Activated CD8-positive, alpha-beta memory T cell treated with anti-CD3 and anti-CD28 coated beads, Interleukin-2, amount 50 U/mL, for 1 hour (primary cell): ENCODE measurements around the gene BMP7.
"Not testable (repeated sequence)": the region's sequence is repeated elsewhere in the genome, so short reads cannot be mapped to it uniquely, and the experiment has no call there.

Experiments
- DNase-seq: peaks from one replicate; pipeline ENCODE4 v3.0.0-alpha.2; 2020; ENCODE audit errors: extremely low read depth

Gene BMP7

DNA sequence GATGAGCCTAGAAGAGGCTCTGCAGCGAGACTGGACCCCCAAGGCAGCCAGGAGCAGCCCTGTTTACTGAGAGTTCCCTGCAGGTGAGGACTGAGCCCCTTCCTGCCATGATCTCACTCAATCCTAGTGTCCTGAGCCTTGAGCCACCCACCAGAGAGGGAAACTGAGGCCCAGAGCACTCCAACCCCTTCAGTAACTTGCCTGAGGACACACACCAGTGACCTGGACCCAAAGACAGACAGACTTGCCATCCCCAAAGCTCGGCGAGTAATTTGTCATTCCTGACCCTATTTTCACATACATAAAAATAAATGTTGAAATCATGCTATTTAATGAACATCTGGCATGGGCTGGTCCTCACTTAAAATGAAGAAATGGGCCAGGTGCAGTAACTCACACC, 16.7 kb downstream of the BMP7 start:
- DNase-seq: no peak

DNA sequence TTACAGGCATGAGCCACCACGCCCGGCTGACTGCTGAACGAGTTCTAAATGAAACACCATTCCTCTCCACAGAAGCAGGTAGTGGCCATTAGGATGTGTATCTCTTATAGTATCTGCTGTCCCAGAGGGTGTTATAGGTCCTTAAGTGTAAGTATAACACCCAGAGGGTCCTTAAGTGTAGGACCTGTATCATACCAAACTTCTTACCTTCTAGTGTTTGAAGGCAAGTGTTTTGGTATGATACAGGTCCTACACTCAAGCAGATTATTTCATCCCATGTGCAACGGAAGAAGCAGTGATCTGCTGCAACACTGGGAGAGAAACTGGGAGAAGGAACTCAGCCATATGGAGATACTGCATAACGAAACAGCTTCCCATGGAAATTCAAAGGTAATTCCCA, 17.4 kb downstream of the BMP7 start:
- no peak for DNase-seq

DNA sequence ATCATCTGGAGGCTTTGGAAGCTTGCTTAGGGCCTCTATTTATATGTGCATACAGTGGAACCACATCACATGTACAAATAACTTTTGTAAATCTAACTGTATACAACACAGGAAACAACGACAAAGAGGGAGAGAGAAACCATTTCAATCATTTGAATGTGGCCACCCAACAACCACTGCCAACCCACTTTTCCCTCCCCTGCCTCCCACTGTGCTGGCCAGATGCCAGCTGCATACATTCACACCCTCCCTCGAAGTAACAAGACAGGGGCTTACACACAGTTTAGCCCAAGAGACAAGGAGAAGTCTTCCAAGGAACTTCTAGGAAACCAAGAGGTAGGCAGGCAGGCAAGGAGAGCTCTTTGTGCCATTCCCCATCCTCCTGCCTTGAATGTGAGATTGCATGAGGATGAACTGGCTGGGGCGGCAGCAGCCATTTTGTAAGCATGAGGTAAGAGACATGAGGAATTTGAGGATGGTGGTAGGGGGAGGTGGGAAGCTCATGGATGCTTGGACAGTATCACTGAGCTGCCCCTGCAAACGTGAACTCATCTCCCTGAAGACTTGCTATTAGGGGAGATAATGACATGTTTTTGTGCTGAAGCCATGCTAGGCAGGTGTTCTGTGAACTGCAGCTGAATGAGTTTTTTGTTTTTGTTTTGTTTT, 18.2 kb downstream of the BMP7 start:
- DNase-seq: no peak

DNA sequence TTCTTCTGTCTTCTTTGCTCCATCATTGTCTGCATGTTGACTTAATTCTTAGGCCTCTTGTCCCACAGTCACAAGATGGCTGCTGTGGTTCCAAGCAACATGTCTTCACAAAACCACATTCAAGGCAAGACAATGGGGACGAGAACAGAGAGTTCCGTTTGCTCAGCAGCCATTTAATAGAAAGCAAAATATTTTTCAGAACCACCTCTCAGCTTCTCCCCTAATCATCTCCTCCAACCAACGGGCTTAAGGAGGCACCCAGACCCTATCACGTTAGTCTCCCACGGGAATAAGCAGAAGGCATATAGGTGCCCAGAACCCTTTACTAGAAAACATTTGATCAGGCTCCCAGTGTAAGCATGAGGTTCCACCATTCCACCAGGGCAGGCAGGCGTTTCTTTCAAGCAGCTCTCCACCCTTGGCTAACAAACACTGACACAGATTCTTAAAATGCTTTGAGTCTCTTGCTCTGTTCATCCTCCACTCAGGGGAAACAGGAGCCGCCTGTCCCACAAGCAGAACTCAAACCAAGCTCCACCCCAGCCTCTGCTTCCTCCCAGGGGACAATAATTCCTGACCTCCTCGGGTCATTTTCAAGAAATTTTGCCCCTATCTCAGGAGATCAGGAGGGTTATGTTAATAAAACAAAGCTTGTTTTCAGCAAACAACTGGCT, 19.0 kb downstream of the BMP7 start:
- DNase-seq: no peak

DNA sequence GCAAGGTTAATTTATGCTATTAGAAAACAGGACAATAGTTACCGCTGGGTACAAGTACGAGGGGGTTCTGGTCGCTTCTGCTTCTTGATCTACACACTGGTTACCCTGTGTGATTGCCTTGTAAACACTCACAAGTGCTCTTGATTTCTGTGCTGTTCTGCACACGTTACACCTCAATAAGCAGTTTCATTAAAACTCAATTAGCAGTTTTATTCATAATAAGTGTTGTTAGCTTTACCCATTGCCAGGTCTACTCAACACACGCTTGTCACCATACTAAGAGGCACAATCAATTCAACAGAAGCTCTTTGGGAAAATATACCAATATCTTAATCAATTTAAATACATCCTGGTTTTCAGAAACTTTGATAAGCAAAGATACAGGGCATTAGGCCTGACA, 20.4 kb downstream of the BMP7 start:
- no peak for DNase-seq

DNA sequence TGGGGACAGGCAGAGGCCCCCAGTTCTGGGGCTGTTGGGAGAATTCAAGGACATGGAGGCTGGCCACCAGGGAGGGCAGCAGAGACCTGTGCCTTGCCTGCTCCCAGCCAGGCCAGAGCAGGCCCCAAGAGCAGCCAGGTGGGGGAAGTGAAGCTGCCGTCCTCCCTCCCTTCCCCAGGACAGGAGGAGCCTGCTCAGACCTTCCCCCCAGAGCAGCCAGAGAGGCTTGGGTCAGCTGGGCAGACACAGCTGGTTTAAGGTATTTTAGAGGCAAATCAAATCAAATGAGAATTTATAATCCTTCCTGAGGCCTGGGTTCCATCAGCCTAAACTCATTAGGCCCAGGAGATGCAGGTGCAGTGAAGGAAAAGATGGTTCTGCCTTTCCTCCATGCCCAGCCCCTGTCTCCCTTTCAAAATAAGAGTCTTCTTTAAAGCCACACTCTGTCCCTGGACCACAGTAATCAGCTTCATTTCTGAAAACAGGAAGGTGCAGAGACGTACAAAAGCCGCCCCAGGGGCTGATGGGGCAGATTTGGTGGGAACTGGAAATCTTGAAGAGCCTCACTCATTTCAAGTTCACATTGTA, 21.7 kb downstream of the BMP7 start:
- DNase-seq: no peak

DNA sequence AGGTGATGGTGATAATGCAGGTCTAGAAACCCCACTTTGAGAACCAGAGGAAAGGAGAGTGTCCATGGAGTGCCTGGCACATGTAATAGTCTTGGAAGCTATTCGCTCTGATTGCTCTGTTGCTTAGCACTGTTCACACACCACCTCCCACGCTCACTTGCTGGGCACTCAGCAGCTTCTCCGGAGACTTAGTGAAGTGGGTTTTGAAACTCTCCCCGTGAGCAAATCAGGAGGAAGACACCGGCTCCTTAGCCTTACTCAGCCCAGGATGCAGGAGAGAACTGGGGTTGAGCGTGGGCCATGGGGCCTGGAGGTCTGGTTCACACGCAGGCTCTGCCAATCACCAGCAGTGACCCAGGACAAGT, 22.2 kb downstream of the BMP7 start:
- no peak for DNase-seq

DNA sequence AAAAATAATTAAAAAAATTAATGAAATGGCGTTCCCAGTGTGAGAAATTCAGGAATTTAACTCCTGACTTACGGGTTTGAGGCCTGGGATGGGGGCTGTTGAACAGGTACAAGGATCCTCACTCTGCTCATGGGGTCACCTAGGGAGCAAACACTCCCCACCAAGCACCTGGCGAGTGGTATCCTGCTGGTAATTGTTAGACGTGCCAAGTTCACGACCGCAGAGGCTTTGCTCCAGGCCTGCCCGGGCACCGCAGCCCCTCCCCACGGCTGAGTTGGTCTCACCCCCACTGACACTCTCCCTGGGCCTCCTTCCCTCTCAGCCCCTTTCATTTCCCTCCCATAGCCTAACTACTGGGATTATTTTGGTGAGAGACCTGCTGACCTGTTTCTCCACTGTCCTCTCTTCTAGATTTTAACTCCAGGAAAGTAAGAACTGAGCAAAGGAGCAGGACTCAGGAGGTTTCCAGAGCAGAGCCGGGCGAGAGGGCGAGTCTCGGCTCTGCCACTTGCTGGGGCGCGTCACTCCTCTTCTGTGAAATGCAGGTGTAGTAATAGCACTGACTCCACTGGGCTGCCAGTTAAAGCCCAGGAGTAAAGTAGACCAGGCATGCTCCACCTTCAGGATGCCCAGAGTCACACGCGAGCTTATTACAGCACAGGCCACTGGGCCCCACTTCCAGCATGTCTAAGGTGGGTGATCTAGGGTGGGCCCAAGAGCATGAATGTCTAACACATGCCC, 22.8 kb downstream of the BMP7 start:
- DNase-seq: no peak

DNA sequence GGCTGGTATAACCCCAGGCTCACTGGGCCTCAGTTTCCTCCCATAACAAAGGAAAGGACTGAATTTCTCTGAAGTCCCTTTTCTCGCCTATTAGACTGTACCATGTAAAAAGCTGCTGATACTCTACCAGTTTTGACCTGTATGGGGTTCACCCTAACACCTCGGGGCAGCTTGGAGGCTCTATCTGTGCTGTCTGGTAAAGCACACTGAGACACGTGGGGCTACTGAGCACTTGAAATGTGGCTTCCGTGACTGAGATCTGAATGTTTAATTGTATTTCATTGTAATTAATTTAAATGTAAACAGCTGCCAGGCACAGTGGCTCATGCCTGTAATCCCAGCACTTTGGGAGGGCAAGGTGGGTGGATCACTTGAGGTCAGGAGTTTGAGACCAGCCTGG, 24.0 kb downstream of the BMP7 start:
- DNase-seq: no peak

DNA sequence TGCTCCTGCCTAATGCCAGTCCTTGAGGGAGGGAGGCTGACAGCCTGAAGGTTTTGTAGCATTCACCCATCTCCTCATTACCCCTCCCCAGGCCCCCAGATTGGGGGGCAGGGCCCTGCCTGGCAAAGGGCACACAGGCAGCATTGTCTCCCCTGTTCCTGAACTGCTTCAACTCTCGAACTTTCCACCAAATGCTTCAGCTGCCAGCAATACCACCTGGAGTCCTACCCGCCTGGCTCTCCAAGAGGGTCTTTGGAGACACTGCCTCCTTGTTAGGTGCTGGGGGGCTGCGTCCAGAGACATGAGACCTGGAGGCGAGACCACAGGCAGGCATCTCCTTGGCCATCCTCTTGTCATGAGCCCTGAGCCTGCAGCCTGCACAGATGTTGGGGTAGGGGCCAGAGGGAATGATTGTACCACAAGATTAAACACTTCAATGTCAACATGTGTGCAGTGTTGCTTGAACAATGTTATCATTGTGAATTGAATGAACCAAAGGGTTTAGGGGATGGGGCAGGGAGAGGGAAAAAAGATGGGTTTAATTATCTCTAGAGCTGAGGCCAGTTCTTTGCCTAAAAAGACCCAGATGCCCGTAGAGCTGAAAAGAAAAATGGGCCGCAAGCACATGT, 25.0 kb downstream of the BMP7 start:
- no peak for DNase-seq

DNA sequence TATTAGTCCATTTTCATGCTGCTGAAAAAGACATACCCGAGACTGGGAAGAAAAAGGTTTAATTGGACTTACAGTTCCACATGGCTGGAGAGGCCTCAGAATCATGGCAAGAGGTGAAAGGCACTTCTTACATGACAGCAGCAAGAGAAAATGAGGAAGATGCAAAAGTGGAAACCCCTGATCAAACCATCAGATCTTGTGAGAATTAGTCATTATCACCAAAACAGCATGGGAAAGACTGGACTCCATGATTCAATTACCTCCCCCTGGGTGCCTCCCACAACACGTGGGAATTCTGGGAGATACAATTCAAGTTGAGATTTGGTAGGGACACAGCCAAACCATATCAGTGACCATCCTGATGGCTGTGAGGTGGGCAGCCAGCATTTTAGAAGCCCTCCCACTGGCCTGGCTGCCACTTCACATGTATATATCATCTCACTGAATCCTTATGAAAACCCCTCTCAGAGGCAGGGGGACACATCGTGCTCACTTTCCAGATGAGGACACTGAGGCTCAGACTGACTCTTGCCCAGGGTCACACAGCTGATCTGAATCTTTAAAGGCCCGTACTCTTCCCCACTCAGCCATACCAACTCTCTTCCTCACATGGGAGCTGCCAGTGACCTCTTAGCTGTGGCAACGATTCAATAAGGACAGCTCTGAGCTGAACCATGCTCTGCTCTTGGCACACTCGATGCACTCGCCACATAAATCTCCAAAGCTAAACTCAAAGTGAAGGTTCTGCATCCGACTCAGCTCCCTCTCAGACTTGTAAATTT, 25.7 kb downstream of the BMP7 start:
- no peak for DNase-seq

DNA sequence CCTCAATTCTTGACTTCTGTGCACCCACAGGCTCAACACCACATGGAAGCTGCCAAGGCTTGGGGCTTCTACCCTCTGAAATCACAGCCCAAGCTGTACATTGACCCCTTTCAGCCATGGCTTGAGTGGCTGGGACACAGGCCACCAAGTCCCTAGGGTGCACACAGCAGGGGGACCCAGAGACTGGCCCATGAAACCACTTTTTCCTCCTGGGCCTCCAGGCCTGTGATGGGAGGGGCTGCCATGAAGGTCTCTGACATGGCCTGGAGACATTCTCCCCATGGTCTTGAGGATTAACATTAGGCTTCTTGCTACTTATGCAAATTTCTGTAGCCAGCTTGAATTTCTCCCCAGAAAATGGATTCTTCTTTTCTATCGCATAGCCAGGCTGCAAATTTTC, 26.7 kb downstream of the BMP7 start:
- DNase-seq: not testable (repeated sequence)

DNA sequence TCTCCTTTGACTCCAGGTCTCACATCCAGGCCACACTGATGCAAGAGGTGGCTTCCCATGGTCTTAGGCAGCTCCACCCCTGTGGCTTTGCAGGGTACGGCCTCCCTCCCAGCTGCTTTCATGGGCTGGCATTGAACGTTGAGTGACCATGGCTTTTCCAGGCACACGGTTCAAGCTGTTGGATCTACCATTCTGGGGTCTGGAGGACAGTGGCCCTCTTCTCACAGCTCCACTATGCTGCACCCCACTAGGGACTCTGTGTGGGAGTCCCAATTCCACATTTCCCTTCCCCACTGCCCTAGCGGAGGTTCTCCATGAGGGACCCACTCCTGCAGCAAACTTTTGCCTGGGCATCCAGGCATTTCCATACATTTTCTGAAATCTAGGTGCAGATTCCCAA, 27.1 kb downstream of the BMP7 start:
- not testable (repeated sequence) for DNase-seq

DNA sequence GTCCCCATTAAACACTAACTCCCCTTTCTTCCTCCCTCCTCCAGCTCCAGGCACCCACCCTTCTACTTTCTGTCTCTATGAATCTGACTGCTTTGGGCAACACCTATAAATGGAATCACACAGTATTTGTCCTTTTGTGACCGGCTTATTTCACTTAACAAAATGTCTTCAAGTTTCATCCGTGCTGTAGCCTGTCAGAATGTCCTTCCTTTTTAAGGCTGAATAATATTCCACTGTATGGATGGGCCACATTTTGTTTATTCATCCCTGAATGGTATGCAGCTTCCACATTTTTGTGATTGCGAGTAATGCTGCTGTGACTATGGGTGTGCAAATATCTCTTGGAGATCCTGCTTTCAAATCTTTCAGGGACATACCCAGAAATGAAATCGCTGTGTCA, 28.4 kb downstream of the BMP7 start:
- DNase-seq: no peak

DNA sequence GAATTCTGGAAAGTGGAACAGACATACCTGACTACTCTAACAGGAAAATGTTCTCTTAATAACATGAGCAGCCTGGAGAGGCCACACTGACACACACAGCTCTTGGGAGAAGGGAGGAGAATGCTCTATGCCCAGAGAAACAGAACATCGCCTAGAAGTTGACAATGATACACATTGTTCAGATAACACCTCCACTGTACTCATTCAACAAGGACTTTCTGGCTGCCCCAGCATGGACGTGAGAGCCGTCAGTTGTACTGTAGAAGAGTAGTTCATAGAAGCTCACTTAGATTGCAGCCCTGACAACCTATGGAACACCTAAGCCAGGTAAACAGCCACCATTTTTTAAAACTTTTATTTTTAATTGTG, 28.9 kb downstream of the BMP7 start:
- no peak for DNase-seq

DNA sequence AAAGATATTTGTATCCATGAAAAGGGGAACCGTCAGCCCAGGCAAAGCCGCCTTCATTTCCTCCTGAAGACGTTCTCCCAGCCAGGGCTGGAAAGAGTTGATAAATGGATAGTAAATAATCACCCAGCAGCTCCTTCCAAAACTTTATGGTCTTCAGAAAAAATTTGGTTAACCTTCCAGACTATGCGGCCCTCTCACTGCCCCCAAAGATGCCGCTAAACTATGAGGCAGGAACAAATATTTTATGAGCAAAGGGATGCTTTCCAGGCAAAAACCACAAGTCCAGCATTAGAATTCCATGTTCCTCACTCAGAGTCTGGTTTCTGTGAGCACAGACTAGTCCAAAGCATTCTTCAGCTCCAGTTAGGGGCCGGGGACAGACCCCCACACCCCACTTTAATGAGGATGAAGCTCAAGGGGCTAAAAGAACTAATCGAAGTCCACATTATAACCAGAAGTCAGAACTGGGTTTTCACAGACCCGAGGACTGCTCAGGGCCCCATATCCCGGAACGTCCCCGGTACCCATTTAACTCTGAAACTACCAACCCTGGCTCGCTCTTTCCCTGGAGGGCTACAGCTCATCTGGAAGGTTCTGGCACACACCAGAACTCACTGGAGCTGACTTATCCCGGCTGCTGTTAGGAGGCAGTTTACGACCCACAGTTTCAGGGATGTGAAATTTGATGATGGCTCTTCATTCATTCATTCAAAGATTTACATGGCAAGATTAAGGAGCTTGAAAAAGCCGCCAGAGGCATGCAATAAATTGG, 29.4 kb downstream of the BMP7 start:
- no peak for DNase-seq

DNA sequence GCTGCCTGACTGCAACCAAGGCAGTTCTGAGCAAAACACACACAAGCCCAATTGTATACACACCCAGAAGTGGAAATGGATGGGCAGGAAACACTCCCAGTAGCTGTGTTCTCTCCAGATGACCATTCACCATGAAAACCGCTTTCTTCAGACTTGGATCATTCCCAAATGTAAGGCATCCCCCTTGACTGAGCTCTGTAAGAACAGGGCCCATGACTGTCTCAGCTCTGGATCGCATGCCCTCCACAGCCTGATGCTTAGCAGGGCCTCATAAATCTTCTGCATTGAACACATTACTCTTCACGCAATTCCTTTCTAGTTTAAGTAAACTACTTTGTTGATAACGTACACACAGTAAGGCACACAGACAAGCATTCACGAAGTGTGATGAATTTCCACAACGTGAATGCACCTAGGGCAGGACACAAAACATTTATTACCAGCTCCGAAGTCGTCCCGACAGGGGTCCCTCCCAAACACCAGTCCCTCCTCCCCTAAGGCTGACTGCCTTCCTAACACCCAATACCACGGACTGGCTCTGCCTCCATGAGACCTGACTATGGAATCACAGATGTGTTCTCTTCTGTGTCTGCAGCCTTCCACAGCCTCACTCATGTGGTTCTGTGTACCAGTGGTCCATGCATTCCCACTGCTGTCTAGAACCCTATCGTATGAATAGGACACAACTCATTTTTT, 31.7 kb downstream of the BMP7 start:
- no peak for DNase-seq

DNA sequence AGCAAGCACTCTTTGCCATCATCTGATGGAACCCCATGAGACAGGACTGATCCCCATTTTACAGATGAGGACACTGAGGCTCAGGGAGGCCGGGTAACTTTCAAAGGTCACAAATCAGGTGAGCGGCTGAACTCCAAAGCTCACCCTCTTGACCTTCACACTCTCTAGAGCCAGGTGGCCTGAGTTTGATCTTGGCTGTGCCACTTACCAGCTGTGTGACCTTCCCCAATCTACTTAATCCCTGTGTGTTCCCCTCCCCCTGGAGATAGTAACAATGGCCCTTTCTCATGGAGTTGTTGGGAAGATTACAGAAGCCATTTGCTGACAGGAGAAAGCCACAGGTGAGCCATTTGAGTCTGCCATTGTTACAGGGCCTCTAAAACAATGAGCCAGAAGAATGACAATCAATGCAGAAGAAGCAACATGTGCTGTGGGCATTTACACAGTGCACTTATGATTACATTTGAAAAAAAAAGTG, 34.5 kb downstream of the BMP7 start:
- no peak for DNase-seq

DNA sequence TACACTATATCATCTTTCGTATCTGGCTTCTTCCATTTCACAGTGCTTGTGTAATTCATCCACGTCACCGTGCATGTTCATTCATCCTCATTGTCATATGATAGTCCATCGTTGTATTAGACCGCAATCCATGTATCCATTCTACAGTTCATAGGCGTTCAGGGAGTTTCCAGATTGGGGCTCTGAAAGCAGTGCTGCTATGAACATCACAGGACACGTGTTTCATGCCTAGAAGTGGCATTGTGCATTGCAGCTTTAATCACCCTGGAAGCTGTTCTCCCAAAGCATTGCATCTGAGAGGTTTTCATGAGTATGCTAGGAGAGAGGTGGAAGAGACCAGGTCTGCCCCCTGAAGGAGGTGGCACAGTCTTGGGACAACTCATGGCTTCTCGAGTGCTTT, 35.3 kb downstream of the BMP7 start:
- DNase-seq: no peak

DNA sequence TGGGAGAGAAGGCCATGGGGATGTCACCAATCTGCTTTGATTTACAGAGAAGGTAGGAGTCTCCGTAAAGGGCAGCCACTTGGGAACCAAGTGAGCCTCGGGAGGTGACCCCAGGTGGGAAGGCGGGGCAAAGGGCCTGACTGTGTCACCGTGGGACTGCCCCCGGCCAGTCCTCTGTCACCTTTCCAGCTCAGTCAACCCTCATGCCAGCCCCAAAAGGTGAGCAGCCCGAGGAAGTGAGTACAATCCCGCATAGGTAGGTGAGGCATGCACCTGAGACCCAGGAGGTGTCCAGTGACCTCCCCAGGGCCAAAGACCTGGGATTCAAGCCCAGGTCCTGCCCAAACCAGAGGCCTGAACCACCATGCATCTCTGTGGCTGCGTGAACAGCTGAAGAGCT, 36.2 kb downstream of the BMP7 start:
- DNase-seq: no peak
